Endothelial cell of umbilical vein (primary cell): Measurements from ENCODE around the gene LATS1. TPM values are rescaled to one million over a fixed set of nuclear protein-coding genes. Genes with fewer than 3 reads are reported as not detected.

Experiments used
- BruUV-seq: library from RNA; stranded (reverse); fragments of 400-500 nt; replicated peaks from 2 replicates; lab custom pipeline; 2021; lab: Mats Ljungman, UMichigan
- CTCF ChIA-PET: fragments of 300-600, 350-600 bp; sonication (Branson Sonifier 250); formaldehyde crosslinking; loops from one replicate; lab custom pipeline; 2021; ENCODE audit warnings: antibody characterized with exemption, inconsistent platforms; lab: Charles Lee
- POLR2A ChIA-PET: fragments of 300-600, 350-600 bp; sonication (Branson Sonifier 250); formaldehyde crosslinking; loops from one replicate; lab custom pipeline; 2021; ENCODE audit warnings: antibody characterized with exemption, inconsistent platforms; lab: Charles Lee
- DNase-seq: peaks from one replicate; pipeline ENCODE4 v3.0.0-alpha.2; 2011; ENCODE audit warnings: low read depth, low spot score
- FAIRE-seq: peaks from 2 replicates; lab custom pipeline; 2011; peaks lifted over from hg19 to GRCh38; lab: Jason Lieb, UNC
- H2AFZ ChIP-seq: 2 replicates; pipeline ENCODE4 v1.6.0; 2012; ENCODE audit warnings: low read depth, low read length, control low read depth, inconsistent platforms
- H3K27ac ChIP-seq: 2 replicates; pipeline ENCODE4 v1.5.1; 2011; ENCODE audit warnings: low read depth, mild to moderate bottlenecking, control low read depth, low read length, moderate library complexity; ENCODE audit not compliant: insufficient read depth
- H3K27me3 ChIP-seq, 2 experiments: 2 replicates each; pipeline versions ENCODE4 v1.6.0 to v1.6.1; 2011; ENCODE audit warnings: low read length in 2 of 2, mixed read lengths in 1 of 2; ENCODE audit not compliant: control insufficient read depth in 2 of 2, insufficient read depth in 2 of 2
- H3K36me3 ChIP-seq, 2 experiments: 2 replicates in 1 of 2; 3 replicates in 1 of 2; pipeline ENCODE4 v1.5.1; 2011; ENCODE audit warnings: low read length in 2 of 2, mild to moderate bottlenecking in 1 of 2, moderate library complexity in 1 of 2; ENCODE audit not compliant: control insufficient read depth in 2 of 2, insufficient read depth in 2 of 2; ENCODE audit errors: extremely low read depth in 1 of 2
- H3K4me1 ChIP-seq: 3 replicates; pipeline ENCODE4 v1.5.1; 2011; ENCODE audit warnings: mild to moderate bottlenecking, low read length; ENCODE audit not compliant: control insufficient read depth, insufficient read depth; ENCODE audit errors: extremely low read depth
- H3K4me2 ChIP-seq: 2 replicates; pipeline ENCODE4 v1.6.1; 2011; ENCODE audit warnings: low read length, control low read depth, mixed read lengths; ENCODE audit not compliant: insufficient read depth
- H3K4me3 ChIP-seq, 3 experiments: fragments of 200-600 bp in 1 of 3; sonication (generic), shearing (Covaris generic) in 1 of 3; replicated peaks in 1 of 3; 2 replicates each; pipeline ENCODE4 v1.5.1; 2011 to 2016; ENCODE audit warnings: control low read depth in 3 of 3, low read length in 3 of 3, mild to moderate bottlenecking in 2 of 3, inconsistent platforms in 1 of 3, low read depth in 1 of 3, moderate library complexity in 1 of 3; ENCODE audit not compliant: insufficient read depth in 1 of 3
- H3K79me2 ChIP-seq: 2 replicates; pipeline ENCODE4 v1.6.0; 2012; ENCODE audit warnings: low read length, inconsistent platforms; ENCODE audit not compliant: control insufficient read depth, insufficient read depth
- H3K9ac ChIP-seq: replicated peaks from 2 replicates; pipeline ENCODE3; 2011; ENCODE audit warnings: low read length, control low read depth; ENCODE audit not compliant: insufficient read depth; ENCODE audit errors: extremely low read depth
- H3K9me1 ChIP-seq: replicated peaks from 3 replicates; pipeline ENCODE4 v1.6.0; 2011; ENCODE audit warnings: mild to moderate bottlenecking, low read length; ENCODE audit not compliant: control insufficient read depth, insufficient read depth; ENCODE audit errors: extremely low read depth
- H3K9me3 ChIP-seq: replicated peaks from 2 replicates; pipeline ENCODE4 v1.5.1; 2012; ENCODE audit warnings: low read length, inconsistent platforms; ENCODE audit not compliant: control insufficient read depth, insufficient read depth
- H4K20me1 ChIP-seq: replicated peaks from 2 replicates; pipeline ENCODE3; 2011; ENCODE audit warnings: mild to moderate bottlenecking, low read length; ENCODE audit not compliant: control insufficient read depth, insufficient read depth; ENCODE audit errors: extremely low read depth
- EZH2 ChIP-seq: IDR thresholded peaks from 2 replicates; pipeline ENCODE4 v1.6.1; 2012; ENCODE audit warnings: borderline replicate concordance, low read depth, mild to moderate bottlenecking, moderate library complexity, low read length, inconsistent platforms; ENCODE audit not compliant: severe bottlenecking
- FOS ChIP-seq: IDR thresholded peaks from 2 replicates; pipeline ENCODE4 v1.6.1; 2011; ENCODE audit warnings: mild to moderate bottlenecking, low read length, moderate library complexity, borderline replicate concordance; ENCODE audit not compliant: insufficient read depth
- GATA2 ChIP-seq: IDR thresholded peaks from 2 replicates; pipeline ENCODE4 v1.7.0; 2011; ENCODE audit warnings: low read depth, mild to moderate bottlenecking, moderate library complexity, mixed read lengths, low read length; ENCODE audit not compliant: insufficient read length, insufficient read depth
- JUN ChIP-seq: IDR thresholded peaks from 2 replicates; pipeline ENCODE4 v1.6.1; 2011; ENCODE audit warnings: borderline replicate concordance, low read depth; ENCODE audit not compliant: insufficient read length, insufficient read depth
- MYC ChIP-seq: IDR thresholded peaks from one replicate; pipeline ENCODE4 v1.6.1; 2011; ENCODE audit warnings: mild to moderate bottlenecking, low read depth, low read length
- POLR2A ChIP-seq: IDR thresholded peaks from 2 replicates; pipeline ENCODE4 v1.6.1; 2012; ENCODE audit warnings: low read depth, mild to moderate bottlenecking, control low read depth, low read length
- POLR2AphosphoS5 ChIP-seq: IDR thresholded peaks from 2 replicates; pipeline ENCODE4 v1.6.1; 2012; ENCODE audit warnings: low read depth, mild to moderate bottlenecking, control low read depth, low read length, moderate library complexity; ENCODE audit not compliant: insufficient read depth
- dilution Hi-C: fragments of 300-500 bp; cut with MboI; formaldehyde crosslinking; loops from one replicate; pipeline ENCODE4 v1.15.0; 2019; ENCODE audit warnings: low sequenced_read_pairs; ENCODE audit not compliant: extremely low pct_ligation_motif_present
- intact Hi-C: fragments of 100-400 bp; cut with micrococcal nuclease; formaldehyde crosslinking; loops from one replicate; pipeline ENCODE4 v1.10.0; 2022
- polyA plus RNA-seq, 4 experiments: library from polyadenylated mRNA; depleted of rRNA in 3 of 4; stranded (reverse) in 3 of 4; unstranded in 1 of 4; fragments of >200 nt; gene quantifications; 2 replicates each; pipeline versions ENCODE4 v1.2.1 to v1.2.3, GENCODE V29; 2011 to 2012; ENCODE audit warnings: missing spikeins in 1 of 4
- total RNA-seq: library from RNA; stranded (reverse); gene quantifications from 2 replicates; pipeline ENCODE4 v1.2.3, GENCODE V29; 2021
- TF ChIP-seq, protein P1 (sequence below): IDR thresholded peaks from 2 replicates; pipeline ENCODE4 v1.6.1; 2011; ENCODE audit not compliant: insufficient read depth, insufficient read length
- TF ChIP-seq, protein P2 (sequence below), 2 donors: IDR thresholded peaks; 1 replicate in 1 of 2; 2 replicates in 1 of 2; pipeline ENCODE4 v1.5.1; 2011; ENCODE audit warnings: low read length in 2 of 2, mild to moderate bottlenecking in 2 of 2, moderate library complexity in 2 of 2, control low read depth in 1 of 2, inconsistent platforms in 1 of 2, low read depth in 1 of 2; ENCODE audit not compliant: insufficient read depth in 1 of 2; ENCODE audit errors: extremely low read depth in 1 of 2

LATS1 gene
- total and polyA plus RNA-seq, 2 donors (not counting 3 experiments of a cell fraction or from before 2014, with no cell fraction given) = 8.4 to 27.6 TPM

DNA sequence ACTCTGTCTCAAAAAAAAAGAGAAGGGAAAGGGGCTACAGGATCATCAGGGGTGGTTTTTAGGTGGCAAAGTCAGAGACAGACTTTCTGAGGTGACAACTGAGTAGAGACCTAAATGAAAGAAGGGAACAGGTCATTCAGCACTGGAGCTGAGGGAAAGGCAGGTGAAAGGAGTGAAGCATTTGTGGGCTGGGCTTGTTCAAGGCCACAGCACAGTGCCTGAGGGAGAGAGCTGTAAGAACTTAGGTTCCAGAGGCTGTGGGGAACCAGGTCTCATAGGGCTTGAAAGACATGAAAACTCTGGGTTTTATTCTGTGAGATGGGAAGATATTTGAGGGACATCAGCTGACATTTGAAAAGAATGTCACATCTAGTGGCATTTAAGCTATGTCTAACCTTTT, 90.2 kb downstream of the LATS1 start:
- Histone ChIP-seq H3K4me3 (no peak overlapping the region), H3K27ac (no peak overlapping the region), H3K79me2 (no peaks in the 10 kb centered on the region), H3K4me1 (no peaks in the 10 kb centered on the region), H3K9me3 (no peaks in the 10 kb centered on the region), H3K36me3 (peaks cover 0 to 2% of the 10 kb centered on the region in 2 experiments), H3K9ac (no peak overlapping the region), H3K4me2 (no peak overlapping the region), H4K20me1 (no peaks in the 10 kb centered on the region), H2AFZ (no peak overlapping the region), H3K9me1 (no peaks in the 10 kb centered on the region), H3K27me3 (no peaks in the 10 kb centered on the region)
- BruUV-seq = no TSS peak
- FAIRE-seq (no peak), DNase-seq (no peak)
- ChIA-PET CTCF (no interaction called here), POLR2A (no interaction called here)
- TF ChIP-seq POLR2AphosphoS5 (no peak), FOS (no peak), JUN (no peak), MYC (no peak), EZH2 (no peak)
- TF ChIP-seq, protein P1, sequence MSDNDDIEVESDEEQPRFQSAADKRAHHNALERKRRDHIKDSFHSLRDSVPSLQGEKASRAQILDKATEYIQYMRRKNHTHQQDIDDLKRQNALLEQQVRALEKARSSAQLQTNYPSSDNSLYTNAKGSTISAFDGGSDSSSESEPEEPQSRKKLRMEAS = no peak
- intact Hi-C loops (no loop called here), dilution Hi-C loops (no loop called here)

DNA sequence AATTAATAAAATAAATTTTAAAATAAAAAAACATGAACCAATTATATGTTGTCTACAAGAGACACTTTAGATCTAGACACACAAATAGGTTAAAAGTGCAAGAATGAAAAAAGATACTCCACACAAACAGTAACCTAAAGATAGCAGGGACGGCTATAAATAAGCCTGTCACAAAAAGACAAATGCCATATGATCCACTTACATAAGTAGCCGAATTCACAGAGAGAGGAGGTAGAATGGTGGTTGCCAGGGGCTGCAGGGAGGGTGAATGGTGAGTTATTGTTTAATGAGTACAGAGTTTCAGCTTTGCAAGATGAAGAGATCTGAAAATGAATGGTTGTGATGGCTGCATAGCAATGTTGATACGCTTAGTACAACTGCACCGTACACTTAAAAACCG, 102.1 kb downstream of the LATS1 start:
- POLR2A ChIA-PET = no interaction called here
- no peak overlapping the region for H3K4me3 ChIP-seq
- H3K9me3 ChIP-seq = no peaks in the 10 kb centered on the region
- no peak overlapping the region for H2AFZ ChIP-seq
- H3K27me3 ChIP-seq = no peaks in the 10 kb centered on the region
- H3K79me2 ChIP-seq = no peaks in the 10 kb centered on the region
- dilution Hi-C loops (no loop called here), intact Hi-C loops (no loop called here)
- no peaks in the 10 kb centered on the region for H3K9me1 ChIP-seq
- no peaks in the 10 kb centered on the region for H3K4me1 ChIP-seq
- BruUV-seq = no TSS peak
- no peak overlapping the region for H3K4me2 ChIP-seq
- DNase-seq (no peak), FAIRE-seq (no peak)
- no peaks in the 10 kb centered on the region for H4K20me1 ChIP-seq
- H3K9ac ChIP-seq = no peak overlapping the region
- no peaks in the 10 kb centered on the region for H3K36me3 ChIP-seq
- CTCF ChIA-PET = no interaction called here
- TF ChIP-seq GATA2 = no peak
- no peak for TF ChIP-seq JUN
- TF ChIP-seq MYC = no peak
- TF ChIP-seq, protein P1 = no peak
- no peak for TF ChIP-seq POLR2A
- TF ChIP-seq, protein P2, sequence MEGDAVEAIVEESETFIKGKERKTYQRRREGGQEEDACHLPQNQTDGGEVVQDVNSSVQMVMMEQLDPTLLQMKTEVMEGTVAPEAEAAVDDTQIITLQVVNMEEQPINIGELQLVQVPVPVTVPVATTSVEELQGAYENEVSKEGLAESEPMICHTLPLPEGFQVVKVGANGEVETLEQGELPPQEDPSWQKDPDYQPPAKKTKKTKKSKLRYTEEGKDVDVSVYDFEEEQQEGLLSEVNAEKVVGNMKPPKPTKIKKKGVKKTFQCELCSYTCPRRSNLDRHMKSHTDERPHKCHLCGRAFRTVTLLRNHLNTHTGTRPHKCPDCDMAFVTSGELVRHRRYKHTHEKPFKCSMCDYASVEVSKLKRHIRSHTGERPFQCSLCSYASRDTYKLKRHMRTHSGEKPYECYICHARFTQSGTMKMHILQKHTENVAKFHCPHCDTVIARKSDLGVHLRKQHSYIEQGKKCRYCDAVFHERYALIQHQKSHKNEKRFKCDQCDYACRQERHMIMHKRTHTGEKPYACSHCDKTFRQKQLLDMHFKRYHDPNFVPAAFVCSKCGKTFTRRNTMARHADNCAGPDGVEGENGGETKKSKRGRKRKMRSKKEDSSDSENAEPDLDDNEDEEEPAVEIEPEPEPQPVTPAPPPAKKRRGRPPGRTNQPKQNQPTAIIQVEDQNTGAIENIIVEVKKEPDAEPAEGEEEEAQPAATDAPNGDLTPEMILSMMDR (IDR thresholded peaks at IDR 0.05; ENCODE audit: extremely low read depth in 1 of 2, insufficient read depth in 1 of 2, low read depth in 1 of 2, low read length in 2 of 2) = no peak
- TF ChIP-seq FOS = no peak
- TF ChIP-seq EZH2 = no peak
- TF ChIP-seq POLR2AphosphoS5 = no peak
- H3K27ac ChIP-seq = no peak overlapping the region
